ENCODE measurements around the gene ETF1. TPM values are rescaled to one million over a fixed set of nuclear protein-coding genes. Genes with fewer than 3 reads are reported as not detected.

ETF1 gene
- total RNA-seq, 4 donors from 2014 or later = 71.2 to 99.9 (median 87.7) TPM

- Histone ChIP-seq H3K27ac (no peak overlapping the region), H3K9me3 (no peaks in the 10 kb centered on the region), H3K4me1 (peaks cover 12% of the 10 kb centered on the region), H3K36me3 (peaks cover 100% of the 10 kb centered on the region), H3K4me3 (no peak overlapping the region), H3K27me3 (no peaks in the 10 kb centered on the region)
- DNase-seq (ENCODE audit: low spot score in 2 of 2) = no peak
- 80% methylated on average over 3 of the region's 3 CpGs for WGBS
- TF ChIP-seq POLR2A (IDR thresholded peaks at IDR 0.05) (no peak), CTCF (IDR thresholded peaks at IDR 0.05) (no peak), EP300 (IDR thresholded peaks at IDR 0.05) (no peak), POLR2AphosphoS5 (IDR thresholded peaks at IDR 0.05) (no peak)
Observed at GRCh38 chr5:138563340-138564118, 20.5 kb upstream of the ETF1 start.

GRCh38 chr5:138560971-138561370, 17.9 kb upstream of the ETF1 start:
- H3K4me3 ChIP-seq = no peak overlapping the region
- no peak overlapping the region for H3K27ac ChIP-seq
- H3K27me3 ChIP-seq = no peaks in the 10 kb centered on the region
- no peak for TF ChIP-seq EP300 (IDR thresholded peaks at IDR 0.05)
- no peak for TF ChIP-seq POLR2A (IDR thresholded peaks at IDR 0.05)
- no peak for TF ChIP-seq POLR2AphosphoS5 (IDR thresholded peaks at IDR 0.05)
- TF ChIP-seq CTCF (IDR thresholded peaks at IDR 0.05) = no peak
- peaks cover 100% of the 10 kb centered on the region for H3K36me3 ChIP-seq
- 96% methylated on average over 6 of the region's 6 CpGs for WGBS
- no peak for DNase-seq (ENCODE audit: low spot score in 2 of 2)
- no peaks in the 10 kb centered on the region for H3K9me3 ChIP-seq
- peaks cover 12% of the 10 kb centered on the region for H3K4me1 ChIP-seq

GRCh38 chr5:138559937-138560336, 16.9 kb upstream of the ETF1 start:
- H3K36me3 ChIP-seq = peaks cover 100% of the 10 kb centered on the region

GRCh38 chr5:138557677-138558076, 14.6 kb upstream of the ETF1 start:
- H3K27ac ChIP-seq = no peak overlapping the region
- no peak for TF ChIP-seq EP300 (IDR thresholded peaks at IDR 0.05)
- no peak for TF ChIP-seq POLR2A (IDR thresholded peaks at IDR 0.05)
- no peak for TF ChIP-seq POLR2AphosphoS5 (IDR thresholded peaks at IDR 0.05)
- TF ChIP-seq CTCF (IDR thresholded peaks at IDR 0.05) = no peak
- WGBS = 82% methylated on average over 2 of the region's 2 CpGs
- H3K9me3 ChIP-seq = no peaks in the 10 kb centered on the region
- H3K36me3 ChIP-seq = peaks cover 96% of the 10 kb centered on the region
- H3K4me3 ChIP-seq = no peak overlapping the region
- H3K4me1 ChIP-seq = peaks cover 12% of the 10 kb centered on the region
- DNase-seq (ENCODE audit: low spot score in 2 of 2) = no peak
- H3K27me3 ChIP-seq = no peaks in the 10 kb centered on the region

More at GRCh38 chr5:138559937-138560336, 16.9 kb upstream of the ETF1 start:
- WGBS = 66% methylated on average over 7 of the region's 7 CpGs
- no peak overlapping the region for H3K4me3 ChIP-seq
- H3K27ac ChIP-seq = peak overlapping the region; percentile 36
- no peak for TF ChIP-seq EP300 (IDR thresholded peaks at IDR 0.05)
- TF ChIP-seq POLR2AphosphoS5 (IDR thresholded peaks at IDR 0.05) = peak in 1 of 3 donors; percentile 55
- TF ChIP-seq POLR2A (IDR thresholded peaks at IDR 0.05) = no peak
- TF ChIP-seq CTCF (IDR thresholded peaks at IDR 0.05) = no peak
- no peaks in the 10 kb centered on the region for H3K9me3 ChIP-seq
- peaks cover 12% of the 10 kb centered on the region for H3K4me1 ChIP-seq
- no peak for DNase-seq (ENCODE audit: low spot score in 2 of 2)
- H3K27me3 ChIP-seq = no peaks in the 10 kb centered on the region

GRCh38 chr5:138554143-138554542, 11.1 kb upstream of the ETF1 start:
- H3K9me3 ChIP-seq = no peaks in the 10 kb centered on the region
- WGBS = 67% methylated on average over 1 of the region's 1 CpG
- H3K4me1 ChIP-seq = peaks cover 5% of the 10 kb centered on the region
- peaks cover 61% of the 10 kb centered on the region for H3K36me3 ChIP-seq
- TF ChIP-seq CTCF (IDR thresholded peaks at IDR 0.05) = no peak
- no peak for TF ChIP-seq EP300 (IDR thresholded peaks at IDR 0.05)
- no peak for TF ChIP-seq POLR2AphosphoS5 (IDR thresholded peaks at IDR 0.05)
- TF ChIP-seq POLR2A (IDR thresholded peaks at IDR 0.05) = no peak
- H3K27me3 ChIP-seq = no peaks in the 10 kb centered on the region
- H3K27ac ChIP-seq = no peak overlapping the region
- H3K4me3 ChIP-seq = no peak overlapping the region
- no peak for DNase-seq (ENCODE audit: low spot score in 2 of 2)
